Cardiac septum (tissue), 1 donor: ENCODE measurements around the gene RAI14. TPM values are rescaled to one million over a fixed set of nuclear protein-coding genes. Genes with fewer than 3 reads are reported as not detected.
"Not testable (repeated sequence)": the region's sequence is repeated elsewhere in the genome, so short reads cannot be mapped to it uniquely, and the experiment has no call there.

Source experiments
- DNase-seq: peaks from one replicate; pipeline ENCODE4 v3.0.0-alpha.2; 2020; ENCODE audit warnings: low spot score
- intact Hi-C: fragments of 100-400 bp; cut with DNase I; formaldehyde crosslinking; loops from one replicate; pipeline ENCODE4 v1.14.0; 2022
- total RNA-seq: library from RNA; stranded (reverse); fragmentation: NEBNext Ultra II Directional; extraction: Animal tissue kit (Norgen Biotek cat#: 25700); gene quantifications from one replicate; pipeline ENCODE4 v1.2.1, GENCODE V29; 2021
- donor health status: DM: no; HTN: no; CAD: no.

Gene RAI14
- total RNA-seq, 1 donor from 2014 or later: 17.5 TPM

GRCh38 chr5:34789639-34790038 is 133.5 kb downstream of the RAI14 start:
- DNase-seq: no peak
- intact Hi-C loops: no loop called here

DNA sequence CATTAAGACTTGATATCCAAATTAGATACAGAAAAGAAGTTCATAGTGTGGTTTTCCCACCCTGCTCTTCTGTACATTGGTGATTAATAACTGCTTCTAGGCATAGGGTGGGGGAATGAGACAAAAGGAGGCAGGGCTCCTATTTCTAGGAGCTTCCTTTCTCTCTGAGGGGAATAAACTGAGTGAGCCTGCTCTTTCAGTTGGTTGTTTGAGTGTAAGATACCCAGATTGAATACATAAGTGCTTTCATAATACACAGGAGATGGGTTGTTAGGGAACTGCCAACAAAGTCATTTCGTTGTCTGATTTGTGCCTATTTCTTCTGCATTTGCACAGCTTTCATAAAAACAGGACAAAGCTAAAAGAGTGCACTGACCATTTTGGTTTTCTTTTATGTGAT is 133.9 kb downstream of the RAI14 start:
- intact Hi-C loops: no loop called here
- DNase-seq: no peak

DNA sequence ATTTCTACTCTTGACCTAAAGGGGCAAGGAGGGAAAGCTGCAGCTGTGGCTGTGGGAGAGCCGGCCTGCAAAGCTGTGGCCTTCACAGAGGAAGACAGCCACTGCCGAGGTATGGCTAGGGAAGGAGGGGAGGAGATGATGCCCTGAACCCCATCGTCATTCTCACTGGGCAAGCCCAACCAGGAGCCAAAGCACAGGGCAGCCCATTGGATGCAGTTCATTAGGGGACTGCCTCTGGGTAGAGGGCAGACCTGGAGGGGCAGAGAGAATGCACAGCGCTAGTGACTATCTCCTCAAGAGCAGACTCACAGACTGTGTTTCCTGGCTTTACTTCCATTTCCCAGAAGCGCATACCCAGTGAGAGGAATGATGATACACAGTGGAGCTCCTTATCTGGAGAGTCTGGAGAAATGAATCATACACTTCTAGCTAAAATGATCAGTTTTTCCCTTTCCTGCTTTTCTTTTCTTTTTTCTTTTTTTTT is 135.7 kb downstream of the RAI14 start:
- no peak for DNase-seq

DNA sequence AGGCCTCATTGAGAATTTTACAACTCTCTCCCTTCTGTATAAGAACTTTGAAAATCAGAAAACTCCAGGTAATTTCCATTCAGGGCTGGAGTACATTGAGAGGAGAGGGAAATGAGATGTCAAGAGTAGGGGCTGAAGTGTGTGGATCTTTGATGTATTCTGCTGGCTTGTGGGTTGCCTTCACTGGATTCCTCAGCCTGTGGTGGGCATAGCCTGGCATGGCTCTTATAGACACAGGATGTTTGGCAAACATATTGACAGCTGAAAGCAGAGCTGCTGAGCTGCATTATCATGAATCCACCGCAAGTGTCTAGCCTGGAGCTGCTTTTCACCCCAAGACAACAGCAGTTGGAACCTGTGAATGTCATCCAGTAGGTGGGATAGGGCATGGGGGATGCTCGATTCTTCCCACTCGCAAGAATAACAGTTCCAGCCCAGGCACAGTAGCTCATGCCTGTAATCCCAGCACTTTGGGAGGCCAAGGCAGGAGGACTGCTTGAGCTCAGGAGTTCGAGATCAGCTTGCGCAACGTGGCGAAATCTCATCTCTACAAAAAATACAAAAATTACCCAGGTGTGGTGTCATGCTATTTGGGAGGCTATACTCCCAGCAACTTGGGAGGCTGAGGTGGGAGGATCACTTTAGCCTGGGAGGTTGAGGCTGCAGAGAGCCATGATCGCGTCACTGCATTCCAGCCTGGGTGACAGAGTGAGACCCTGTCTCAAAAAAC is 146.9 kb downstream of the RAI14 start:
- intact Hi-C loops: no loop called here

More for the DNA sequence above, 135.7 kb downstream of the RAI14 start:
- intact Hi-C loops: no loop called here

GRCh38 chr5:34803974-34804732 is 148.0 kb downstream of the RAI14 start:
- intact Hi-C loops: no loop called here
- DNase-seq: no peak

More for the DNA sequence above, 146.9 kb downstream of the RAI14 start:
- DNase-seq: no peak

DNA sequence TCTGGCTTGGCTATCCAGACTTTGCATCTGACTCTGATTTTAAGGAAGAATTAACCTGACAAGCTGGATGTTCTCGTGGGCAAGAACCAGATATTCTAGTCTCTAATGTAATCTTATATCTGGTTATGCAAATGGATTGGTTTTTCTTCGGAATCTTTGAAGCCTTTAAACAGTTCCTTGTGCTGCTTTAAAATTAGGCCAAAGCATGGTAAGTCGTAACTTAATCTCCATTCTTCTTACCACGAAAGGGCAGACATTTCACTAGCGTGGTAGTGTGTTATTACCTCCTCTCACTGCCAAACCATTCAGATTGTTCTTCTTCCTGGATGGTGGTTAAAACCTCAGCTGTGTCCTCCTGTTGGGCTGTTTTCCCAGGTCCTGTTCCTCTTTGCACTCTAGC is 148.8 kb downstream of the RAI14 start:
- intact Hi-C loops: no loop called here
- no peak for DNase-seq

DNA sequence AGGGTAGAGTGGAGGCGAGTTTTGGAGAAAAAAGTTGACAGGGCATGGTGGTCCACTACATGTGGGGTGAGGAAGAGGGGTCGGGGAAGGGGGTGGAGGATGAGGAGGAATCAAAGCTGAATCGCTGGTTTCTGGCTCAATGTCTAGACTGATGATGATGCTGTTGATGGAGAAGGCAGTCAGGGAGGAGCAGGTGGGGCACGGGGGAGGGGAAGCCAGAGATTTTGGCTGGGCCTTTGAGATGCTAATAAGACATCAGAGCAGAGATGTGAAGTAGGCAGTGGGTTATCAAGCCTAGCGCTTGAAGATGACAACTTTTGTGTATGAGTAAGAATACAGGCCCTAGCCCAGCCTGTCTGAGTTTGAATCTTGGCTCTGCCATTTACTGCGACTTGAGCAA is 150.4 kb downstream of the RAI14 start:
- no peak for DNase-seq
- intact Hi-C loops: no loop called here

DNA sequence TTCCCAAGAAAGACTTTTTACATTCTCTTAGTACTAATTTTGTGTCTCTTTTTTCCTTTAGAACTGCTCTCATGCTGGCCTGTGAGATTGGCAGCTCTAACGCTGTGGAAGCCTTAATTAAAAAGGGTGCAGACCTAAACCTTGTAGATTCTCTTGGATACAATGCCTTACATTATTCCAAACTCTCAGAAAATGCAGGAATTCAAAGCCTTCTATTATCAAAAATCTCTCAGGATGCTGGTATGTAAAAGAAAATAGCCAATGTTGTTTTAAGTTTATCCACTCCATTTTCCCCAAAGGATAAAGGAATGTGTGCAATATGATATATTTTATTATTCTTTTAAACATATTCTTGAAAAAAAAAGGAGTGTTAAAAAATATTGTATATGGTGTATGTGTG is 155.6 kb downstream of the RAI14 start:
- no peak for DNase-seq
- intact Hi-C loops: no loop called here

DNA sequence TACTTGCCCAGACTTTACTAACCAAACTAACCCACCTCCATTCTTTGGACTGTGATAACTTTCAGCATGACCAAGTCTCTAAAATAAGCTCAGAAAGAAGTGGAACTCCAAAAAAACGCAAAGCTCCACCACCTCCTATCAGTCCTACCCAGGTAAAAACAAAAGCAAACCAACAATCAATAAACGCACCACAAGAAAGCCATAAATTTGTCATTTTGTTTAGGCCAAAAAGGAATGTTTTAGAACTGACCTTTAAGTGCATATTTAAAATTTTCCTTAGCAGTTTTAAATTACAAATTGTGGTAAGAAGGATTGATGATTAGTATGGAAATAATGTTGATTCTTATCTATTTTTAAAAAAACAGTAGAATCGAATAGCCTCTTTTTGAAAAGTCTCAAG is 157.4 kb downstream of the RAI14 start:
- intact Hi-C loops: no loop called here
- DNase-seq: no peak

DNA sequence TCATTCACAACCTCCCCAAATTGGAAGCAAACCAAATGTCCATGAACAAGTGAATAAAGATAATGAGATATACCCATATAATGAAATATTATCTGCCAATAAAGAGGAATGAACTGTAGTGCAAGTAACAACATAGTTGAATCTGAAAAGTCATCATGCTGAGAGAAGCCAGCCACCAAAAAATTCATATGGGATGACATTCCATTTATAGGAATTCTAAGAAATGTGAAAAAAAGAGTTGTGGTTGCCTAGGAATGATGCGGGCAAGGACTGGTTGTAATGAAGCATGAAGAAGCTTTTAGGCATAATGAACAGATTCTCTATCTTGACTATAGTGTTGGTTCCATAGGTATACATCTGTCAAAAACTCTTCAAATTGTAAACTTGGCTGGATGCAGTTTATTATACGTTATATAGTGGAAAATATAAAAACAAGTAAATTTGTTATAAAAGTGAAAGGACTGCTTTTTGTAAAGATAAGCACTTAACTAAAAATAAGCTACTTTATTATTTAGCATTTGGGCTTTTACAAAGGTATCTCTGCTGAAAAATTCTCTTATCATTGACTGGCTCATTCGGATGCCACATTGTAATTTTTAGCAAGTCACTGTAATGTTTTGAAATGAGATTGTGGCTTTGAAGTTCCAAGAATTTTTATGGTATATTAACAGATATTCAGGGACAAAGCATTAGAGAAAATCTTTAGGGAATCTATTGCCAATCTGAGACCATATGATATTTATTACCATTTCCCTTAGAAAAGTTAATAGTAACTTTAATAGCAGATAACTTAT is 161.6 kb downstream of the RAI14 start:
- DNase-seq: no peak
- intact Hi-C loops: no loop called here

GRCh38 chr5:34818717-34819116 is 162.6 kb downstream of the RAI14 start:
- DNase-seq: no peak
- intact Hi-C loops: no loop called here

DNA sequence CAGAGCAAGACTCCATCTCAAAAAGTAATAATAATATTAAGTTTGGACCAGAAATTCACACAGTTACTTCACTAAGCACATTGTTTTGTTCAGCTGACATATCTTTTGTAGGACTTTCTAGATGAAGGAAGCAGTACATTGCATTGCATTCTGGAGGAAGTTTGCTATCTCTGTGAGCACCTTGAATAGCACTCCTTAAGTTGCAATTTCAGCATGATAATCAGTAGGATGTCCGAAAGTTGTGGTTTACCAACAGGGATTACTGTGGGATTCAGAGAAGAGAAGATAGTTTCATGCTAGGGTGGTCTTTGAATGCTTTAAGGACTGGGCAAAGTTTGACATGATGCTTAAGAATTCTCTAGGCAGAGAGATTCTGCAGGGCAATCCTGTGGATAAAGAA is 164.5 kb downstream of the RAI14 start:
- DNase-seq: no peak
- intact Hi-C loops: no loop called here

DNA sequence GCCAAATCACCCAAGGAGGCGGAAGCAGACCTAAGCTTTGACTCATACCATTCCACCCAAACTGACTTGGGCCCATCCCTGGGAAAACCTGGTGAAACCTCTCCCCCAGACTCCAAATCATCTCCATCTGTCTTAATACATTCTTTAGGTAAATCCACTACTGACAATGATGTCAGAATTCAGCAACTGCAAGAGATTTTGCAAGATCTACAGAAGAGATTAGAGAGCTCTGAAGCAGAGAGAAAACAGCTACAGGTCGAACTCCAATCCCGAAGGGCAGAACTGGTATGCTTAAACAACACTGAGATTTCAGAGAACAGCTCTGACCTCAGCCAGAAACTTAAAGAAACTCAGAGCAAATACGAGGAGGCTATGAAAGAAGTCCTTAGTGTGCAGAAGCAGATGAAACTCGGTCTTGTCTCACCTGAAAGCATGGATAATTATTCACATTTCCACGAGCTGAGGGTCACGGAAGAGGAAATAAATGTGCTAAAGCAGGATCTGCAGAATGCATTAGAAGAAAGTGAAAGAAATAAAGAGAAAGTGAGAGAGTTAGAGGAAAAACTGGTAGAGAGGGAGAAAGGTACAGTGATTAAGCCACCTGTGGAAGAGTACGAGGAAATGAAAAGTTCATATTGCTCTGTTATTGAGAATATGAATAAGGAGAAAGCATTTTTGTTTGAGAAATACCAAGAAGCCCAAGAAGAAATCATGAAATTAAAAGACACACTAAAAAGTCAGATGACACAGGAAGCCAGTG is 167.0 kb downstream of the RAI14 start:
- no peak for DNase-seq
- intact Hi-C loops: no loop called here

- DNase-seq: no peak
- intact Hi-C loops: no loop called here
Observed at GRCh38 chr5:34826347-34826746, 170.2 kb downstream of the RAI14 start.

DNA sequence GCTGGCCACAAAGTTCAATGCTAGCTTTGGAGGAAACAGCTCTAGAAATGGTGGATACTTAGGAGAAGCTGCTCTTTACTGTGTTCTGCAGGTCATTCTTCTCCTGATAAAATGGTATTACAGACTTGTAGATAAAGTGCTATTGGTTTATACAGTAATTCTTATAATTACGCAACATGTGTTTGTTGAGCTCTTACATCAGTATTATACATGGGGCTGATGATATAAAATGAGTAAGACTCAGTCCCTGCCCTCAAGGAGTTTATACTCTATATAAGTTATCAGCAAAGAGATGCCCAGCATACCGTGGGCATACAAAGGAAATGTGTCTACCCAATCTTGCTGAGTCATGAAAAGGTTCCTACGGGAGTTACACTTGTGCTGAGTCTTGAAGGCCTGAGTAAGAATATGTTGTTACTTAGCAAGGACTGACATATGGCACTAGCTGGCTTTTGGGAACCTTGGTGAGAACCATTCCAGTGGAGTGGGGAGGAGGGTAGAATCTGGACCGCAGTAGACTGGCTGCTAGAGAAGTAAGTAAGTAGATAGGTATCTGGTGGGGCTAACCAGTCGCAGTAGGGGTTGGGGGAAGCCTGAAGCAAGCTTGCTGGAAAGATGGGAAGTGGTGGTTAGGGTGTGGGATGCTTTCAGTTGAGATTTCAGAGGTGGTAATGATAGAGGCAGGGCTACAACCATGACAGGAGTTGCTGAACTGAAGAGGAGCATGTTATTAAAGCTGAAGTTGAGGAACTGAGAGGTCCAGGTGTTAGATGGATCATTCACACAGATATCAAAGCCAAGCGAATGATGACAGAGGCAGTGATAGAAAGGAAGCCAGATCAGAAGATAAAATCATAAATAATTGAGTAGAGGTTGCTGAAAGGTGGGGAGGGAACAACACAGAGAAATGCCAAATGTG is 171.7 kb downstream of the RAI14 start:
- intact Hi-C loops: no loop called here
- no peak for DNase-seq

GRCh38 chr5:34830827-34831226 is 174.7 kb downstream of the RAI14 start:
- intact Hi-C loops, DNase-seq: not testable (repeated sequence)

- intact Hi-C loops: no loop called here
- DNase-seq: no peak
Observed at GRCh38 chr5:34831303-34831702, 175.2 kb downstream of the RAI14 start.

- DNase-seq: no peak
- intact Hi-C loops: no loop called here
Observed at GRCh38 chr5:34832568-34832967, 176.4 kb downstream of the RAI14 start.

DNA sequence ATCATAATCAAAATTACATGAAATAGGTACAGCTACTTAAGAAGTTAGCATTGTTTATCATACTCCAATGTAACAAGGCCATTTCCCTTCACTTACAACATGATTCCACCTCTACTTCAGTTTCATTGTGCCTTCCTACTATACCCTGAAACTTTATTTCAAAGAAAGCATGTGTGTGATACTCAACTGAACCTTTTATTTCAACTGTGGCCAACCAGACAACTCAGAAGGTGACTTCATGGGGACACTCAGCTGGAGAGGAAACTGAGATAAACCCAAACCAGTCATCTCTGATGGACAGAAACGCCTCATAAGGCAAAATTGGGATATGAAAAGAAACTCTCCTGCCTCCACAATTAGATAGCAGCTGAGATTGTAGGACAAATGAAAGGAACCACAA is 177.0 kb downstream of the RAI14 start:
- no peak for DNase-seq
- intact Hi-C loops: no loop called here
